HCT116 (cell line): Measurements from ENCODE around the gene RBFOX2. TPM values are rescaled to one million over a fixed set of nuclear protein-coding genes. Genes with fewer than 3 reads are reported as not detected.

Experiments used
- ATAC-seq: fragments of 200-7000 bp; cut with Tn5 transposase; 2 replicates; pipeline ENCODE4 v1.9.1; 2020; ENCODE audit warnings: mild to moderate bottlenecking, moderate library complexity
- BruUV-seq: library from RNA; stranded (reverse); fragments of 400-500 nt; replicated peaks from 2 replicates; lab custom pipeline; 2021; lab: Mats Ljungman, UMichigan
- CTCF ChIA-PET: fragments of 300-600 bp; sonication (Branson Sonifier 250); formaldehyde crosslinking; loops from one replicate; lab custom pipeline; 2021; ENCODE audit warnings: antibody characterized with exemption; lab: Charles Lee
- POLR2A ChIA-PET: fragments of 300-600, 350-600 bp; sonication (Branson Sonifier 250); formaldehyde crosslinking; loops from one replicate; lab custom pipeline; 2021; ENCODE audit warnings: antibody characterized with exemption; lab: Charles Lee
- RAD21 ChIA-PET, 2 experiments: fragments of 300-600 bp; sonication (Branson Sonifier 250); formaldehyde crosslinking; loops; one replicate each; lab custom pipeline; 2023; ENCODE audit warnings: low total read pairs in 2 of 2; ENCODE audit not compliant: uncharacterized antibody in 2 of 2, unreplicated experiment in 2 of 2, low non-redundant PET in 1 of 2; lab: Charles Lee
- DNase-seq: peaks from one replicate; pipeline ENCODE4 v3.0.0-alpha.2; 2010; ENCODE audit warnings: low read depth, low spot score
- H2AFZ ChIP-seq: fragments of 200-600 bp; shearing (Covaris generic), sonication (generic); 2 replicates; pipeline ENCODE4 v1.6.1; 2017; ENCODE audit warnings: low read depth, mixed run types, mixed read lengths, antibody characterized with exemption, low read length; ENCODE audit not compliant: poor library complexity, severe bottlenecking
- H3K27ac ChIP-seq: 2 replicates; pipeline ENCODE4 v1.5.1; 2012; ENCODE audit warnings: low read depth, low read length
- H3K27me3 ChIP-seq: fragments of 200-600 bp; sonication (generic); 2 replicates; pipeline ENCODE4 v1.6.1; 2016; ENCODE audit warnings: mixed run types, low read length, mixed read lengths; ENCODE audit not compliant: insufficient read depth
- H3K36me3 ChIP-seq, 2 experiments: fragments of 200-500 bp in 1 of 2; fragments of 200-600 bp in 1 of 2; sonication (Bioruptor generic) in 1 of 2; sonication (generic) in 1 of 2; 2 replicates each; pipeline versions ENCODE4 v1.5.1 to v1.6.1; 2014 to 2016; ENCODE audit warnings: low read length in 2 of 2, inconsistent platforms in 1 of 2, mixed read lengths in 1 of 2, mixed run types in 1 of 2; ENCODE audit not compliant: insufficient read depth in 2 of 2, control insufficient read depth in 1 of 2
- H3K4me1 ChIP-seq, 2 experiments: fragments of 200-600 bp in 1 of 2; sonication (generic) in 1 of 2; 2 replicates each; pipeline versions ENCODE4 v1.5.1 to v1.6.1; 2012 to 2017; ENCODE audit warnings: low read length in 2 of 2, inconsistent platforms in 1 of 2, mild to moderate bottlenecking in 1 of 2, mixed read lengths in 1 of 2, mixed run types in 1 of 2, moderate library complexity in 1 of 2; ENCODE audit not compliant: insufficient read depth in 2 of 2, control insufficient read depth in 1 of 2
- H3K4me2 ChIP-seq: fragments of 200-600 bp; sonication (generic); 2 replicates; pipeline ENCODE4 v1.6.1; 2017; ENCODE audit warnings: mixed run types, low read length, mixed read lengths
- H3K4me3 ChIP-seq, 2 experiments: fragments of 200-600 bp in 1 of 2; sonication (generic) in 1 of 2; replicated peaks in 1 of 2; 2 replicates each; pipeline ENCODE4 v1.5.1; 2011 to 2016; ENCODE audit warnings: low read length in 2 of 2, control low read depth in 1 of 2, low read depth in 1 of 2, mild to moderate bottlenecking in 1 of 2, mixed read lengths in 1 of 2, mixed run types in 1 of 2
- H3K79me2 ChIP-seq: fragments of 200-600 bp; sonication (generic); 2 replicates; pipeline ENCODE4 v1.6.1; 2017; ENCODE audit warnings: mild to moderate bottlenecking, mixed run types, low read length, moderate library complexity, mixed read lengths; ENCODE audit not compliant: insufficient read depth
- H3K9ac ChIP-seq: fragments of 200-600 bp; sonication (generic); 2 replicates; pipeline ENCODE4 v1.6.1; 2016; ENCODE audit warnings: low read length, mixed read lengths
- H3K9me2 ChIP-seq: fragments of 200-600 bp; sonication (generic), shearing (Covaris generic); 2 replicates; pipeline ENCODE4 v1.6.1; 2017; ENCODE audit warnings: mixed run types, mild to moderate bottlenecking, moderate library complexity; ENCODE audit not compliant: insufficient read depth
- H3K9me3 ChIP-seq, 2 experiments: fragments of 200-500 bp in 1 of 2; fragments of 200-600 bp in 1 of 2; sonication (Bioruptor generic) in 1 of 2; sonication (generic) in 1 of 2; 2 replicates each; pipeline ENCODE4 v1.6.1; 2014 to 2017; ENCODE audit warnings: low read length in 2 of 2, mixed read lengths in 2 of 2, inconsistent platforms in 1 of 2, low read depth in 1 of 2, mild to moderate bottlenecking in 1 of 2, mixed run types in 1 of 2, moderate library complexity in 1 of 2; ENCODE audit not compliant: control insufficient read depth in 1 of 2, insufficient read depth in 1 of 2
- H4K20me1 ChIP-seq: fragments of 200-600 bp; sonication (generic), shearing (Covaris generic); 2 replicates; pipeline ENCODE4 v1.6.1; 2017; ENCODE audit warnings: mixed run types, mild to moderate bottlenecking, moderate library complexity; ENCODE audit not compliant: insufficient read depth
- ATF3 ChIP-seq: IDR thresholded peaks from 2 replicates; pipeline ENCODE4 v1.6.1; 2012
- CBX3 ChIP-seq: IDR thresholded peaks from 2 replicates; pipeline ENCODE4 v1.6.1; 2012; ENCODE audit warnings: low read depth
- EGR1 ChIP-seq: IDR thresholded peaks from 2 replicates; pipeline ENCODE4 v1.6.1; 2012; ENCODE audit warnings: low read depth
- ELF1 ChIP-seq: IDR thresholded peaks from 2 replicates; pipeline ENCODE4 v1.6.1; 2012; ENCODE audit warnings: low read depth, borderline replicate concordance
- EZH2phosphoT487 ChIP-seq: fragments of 200-600 bp; IDR thresholded peaks from 2 replicates; pipeline ENCODE4 v1.6.1; 2018; ENCODE audit warnings: antibody characterized with exemption, borderline replicate concordance
- POLR2AphosphoS5 ChIP-seq: IDR thresholded peaks from 2 replicates; pipeline ENCODE4 v1.6.1; 2011; ENCODE audit warnings: mild to moderate bottlenecking, low read depth, low read length, moderate library complexity
- REST ChIP-seq: IDR thresholded peaks from 2 replicates; pipeline ENCODE4 v1.6.1; 2012; ENCODE audit warnings: low read depth
- SRF ChIP-seq: IDR thresholded peaks from 2 replicates; pipeline ENCODE4 v1.6.1; 2012; ENCODE audit warnings: low read depth
- YY1 ChIP-seq: IDR thresholded peaks from 2 replicates; pipeline ENCODE4 v1.6.1; 2011; ENCODE audit warnings: low read length, low read depth, moderate library complexity, mild to moderate bottlenecking; ENCODE audit not compliant: insufficient replicate concordance; ENCODE audit errors: extremely low read depth
- ZNF274 ChIP-seq: fragments of 200-500 bp; sonication (Bioruptor generic); IDR thresholded peaks from 2 replicates; pipeline ENCODE4 v1.6.1; 2014; ENCODE audit warnings: mild to moderate bottlenecking, low read depth, low read length, inconsistent platforms
- intact Hi-C: fragments of 100-400 bp; cut with micrococcal nuclease; formaldehyde crosslinking; loops from 2 replicates; pipeline ENCODE4 v1.10.0; 2022
- total RNA-seq: library from RNA; stranded (reverse); gene quantifications from one replicate; pipeline ENCODE4 v1.2.1, GENCODE V29; 2021; ENCODE audit not compliant: unreplicated experiment

The RBFOX2 gene
- total RNA-seq, 1 experiment from 2014 or later, result 83.9 TPM

- no peak overlapping the region for H2AFZ ChIP-seq
- CTCF ChIA-PET, result interaction anchor here (1.0 to 3.3 kb wide), 5 partner anchors 10 to 641 kb away, joined by 3 to 55 read pairs (median 28); no protein-coding TSS in a partner anchor
Measured at GRCh38 chr22:36067235-36067558, 38.6 kb upstream of the RBFOX2 start.

More at GRCh38 chr22:36067235-36067558, 38.6 kb upstream of the RBFOX2 start:
- ChIA-PET POLR2A (no interaction called here), RAD21 (no interaction called here)
- DNase-seq (no peak), ATAC-seq (no peak)
- no peak for TF ChIP-seq EZH2phosphoT487
- TF ChIP-seq ATF3, result no peak
- TF ChIP-seq ELF1, result no peak
- TF ChIP-seq EGR1, result no peak
- no peak for TF ChIP-seq POLR2AphosphoS5
- no peak for TF ChIP-seq YY1
- no peak for TF ChIP-seq REST
- no peak for TF ChIP-seq ZNF274
- no peak for TF ChIP-seq SRF
- no peak for TF ChIP-seq CBX3
- Histone ChIP-seq H3K4me1 (peaks cover 4 to 24% of the 10 kb centered on the region in 2 experiments; a peak in 3 of 4 replicates), H3K9ac (no peak overlapping the region), H3K9me2 (no peaks in the 10 kb centered on the region), H3K27me3 (no peaks in the 10 kb centered on the region), H3K4me3 (no peak overlapping the region), H3K9me3 (no peaks in the 10 kb centered on the region), H3K27ac (no peak overlapping the region), H3K4me2 (no peak overlapping the region), H3K36me3 (no peaks in the 10 kb centered on the region), H4K20me1 (no peaks in the 10 kb centered on the region), H3K79me2 (no peaks in the 10 kb centered on the region)
- no TSS peak for BruUV-seq
- intact Hi-C loops, result loop anchor here (2.0 kb wide), 2 partner anchors 58 to 436 kb away; no protein-coding TSS in a partner anchor
